ENCODE measurements around the gene AGPS. TPM values are rescaled to one million over a fixed set of nuclear protein-coding genes. Genes with fewer than 3 reads are reported as not detected.

AGPS gene
- total and polyA plus RNA-seq, 2 of the 13 experiments (the other 11 are each of a cell fraction or from before 2014, with no cell fraction given), result 39.4 to 99.0 TPM

DNA sequence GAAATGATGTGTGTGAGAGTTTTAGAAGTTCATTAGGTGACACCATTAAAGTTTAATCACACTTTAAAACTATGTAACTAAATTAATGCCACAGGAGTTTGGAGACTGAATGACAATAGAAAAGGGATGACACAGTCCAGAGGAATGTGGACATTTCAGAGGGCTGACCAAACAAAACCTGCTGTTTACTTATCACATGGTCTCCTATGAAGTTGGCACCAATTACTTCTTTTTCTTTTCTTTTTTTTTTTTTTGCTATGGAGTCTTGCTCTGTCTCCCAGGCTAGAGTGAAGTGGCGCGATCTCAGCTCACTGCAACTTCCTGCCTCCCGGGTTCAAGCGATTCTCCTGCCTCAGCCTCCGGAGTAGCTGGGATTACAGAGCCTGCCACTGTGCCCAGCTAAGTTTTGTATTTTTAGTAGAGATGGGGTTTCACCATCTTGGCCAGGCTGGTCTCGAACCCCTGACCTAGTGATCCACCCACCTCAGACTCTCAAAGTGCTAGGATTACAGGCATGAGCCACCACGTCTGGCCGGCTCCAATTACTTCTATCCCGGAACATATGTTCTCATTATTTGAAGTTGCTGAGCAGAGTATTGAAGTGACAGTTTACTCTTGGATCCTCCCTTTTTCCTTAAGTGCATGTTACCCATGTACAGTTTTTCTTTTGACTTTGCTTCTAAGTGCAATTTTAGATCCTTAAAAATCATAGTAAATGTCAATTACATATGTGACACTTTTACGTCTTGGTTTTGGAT is 4.3 kb downstream of the AGPS start (continued):
- TF ChIP-seq ATF7-NPFF (CRISPR knock-in tag; IDR thresholded peaks at IDR 0.05; ENCODE audit: low read depth), result no peak
- TF ChIP-seq SMYD3 (CRISPR knock-in tag; IDR thresholded peaks at IDR 0.05), result peak; percentile 74; the same call in 1 of the 2 replicates
- peak; percentile 40; the same call in 1 of the 2 replicates for TF ChIP-seq TBX3 (IDR thresholded peaks at IDR 0.05; ENCODE audit: borderline replicate concordance)
- TF ChIP-seq CEBPG (CRISPR knock-in tag; IDR thresholded peaks at IDR 0.05), result peak; percentile 69
- 0 out of 2 replicates have a peak, but pooled peaks have one; percentile 17 for TF ChIP-seq ZNF569 (CRISPR knock-in tag; IDR thresholded peaks at IDR 0.05; ENCODE audit: borderline replicate concordance)
- no peak for TF ChIP-seq SOX6 (IDR thresholded peaks at IDR 0.05)
- peak; percentile 99 for TF ChIP-seq SOX6 (CRISPR knock-in tag; IDR thresholded peaks at IDR 0.05)
- 0 out of 2 replicates have a peak, but pooled peaks have one; percentile 42 for TF ChIP-seq MEF2D (CRISPR knock-in tag; IDR thresholded peaks at IDR 0.05)
- TF ChIP-seq, protein P1, sequence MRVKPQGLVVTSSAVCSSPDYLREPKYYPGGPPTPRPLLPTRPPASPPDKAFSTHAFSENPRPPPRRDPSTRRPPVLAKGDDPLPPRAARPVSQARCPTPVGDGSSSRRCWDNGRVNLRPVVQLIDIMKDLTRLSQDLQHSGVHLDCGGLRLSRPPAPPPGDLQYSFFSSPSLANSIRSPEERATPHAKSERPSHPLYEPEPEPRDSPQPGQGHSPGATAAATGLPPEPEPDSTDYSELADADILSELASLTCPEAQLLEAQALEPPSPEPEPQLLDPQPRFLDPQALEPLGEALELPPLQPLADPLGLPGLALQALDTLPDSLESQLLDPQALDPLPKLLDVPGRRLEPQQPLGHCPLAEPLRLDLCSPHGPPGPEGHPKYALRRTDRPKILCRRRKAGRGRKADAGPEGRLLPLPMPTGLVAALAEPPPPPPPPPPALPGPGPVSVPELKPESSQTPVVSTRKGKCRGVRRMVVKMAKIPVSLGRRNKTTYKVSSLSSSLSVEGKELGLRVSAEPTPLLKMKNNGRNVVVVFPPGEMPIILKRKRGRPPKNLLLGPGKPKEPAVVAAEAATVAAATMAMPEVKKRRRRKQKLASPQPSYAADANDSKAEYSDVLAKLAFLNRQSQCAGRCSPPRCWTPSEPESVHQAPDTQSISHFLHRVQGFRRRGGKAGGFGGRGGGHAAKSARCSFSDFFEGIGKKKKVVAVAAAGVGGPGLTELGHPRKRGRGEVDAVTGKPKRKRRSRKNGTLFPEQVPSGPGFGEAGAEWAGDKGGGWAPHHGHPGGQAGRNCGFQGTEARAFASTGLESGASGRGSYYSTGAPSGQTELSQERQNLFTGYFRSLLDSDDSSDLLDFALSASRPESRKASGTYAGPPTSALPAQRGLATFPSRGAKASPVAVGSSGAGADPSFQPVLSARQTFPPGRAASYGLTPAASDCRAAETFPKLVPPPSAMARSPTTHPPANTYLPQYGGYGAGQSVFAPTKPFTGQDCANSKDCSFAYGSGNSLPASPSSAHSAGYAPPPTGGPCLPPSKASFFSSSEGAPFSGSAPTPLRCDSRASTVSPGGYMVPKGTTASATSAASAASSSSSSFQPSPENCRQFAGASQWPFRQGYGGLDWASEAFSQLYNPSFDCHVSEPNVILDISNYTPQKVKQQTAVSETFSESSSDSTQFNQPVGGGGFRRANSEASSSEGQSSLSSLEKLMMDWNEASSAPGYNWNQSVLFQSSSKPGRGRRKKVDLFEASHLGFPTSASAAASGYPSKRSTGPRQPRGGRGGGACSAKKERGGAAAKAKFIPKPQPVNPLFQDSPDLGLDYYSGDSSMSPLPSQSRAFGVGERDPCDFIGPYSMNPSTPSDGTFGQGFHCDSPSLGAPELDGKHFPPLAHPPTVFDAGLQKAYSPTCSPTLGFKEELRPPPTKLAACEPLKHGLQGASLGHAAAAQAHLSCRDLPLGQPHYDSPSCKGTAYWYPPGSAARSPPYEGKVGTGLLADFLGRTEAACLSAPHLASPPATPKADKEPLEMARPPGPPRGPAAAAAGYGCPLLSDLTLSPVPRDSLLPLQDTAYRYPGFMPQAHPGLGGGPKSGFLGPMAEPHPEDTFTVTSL (CRISPR knock-in tag; IDR thresholded peaks at IDR 0.05; ENCODE audit: borderline replicate concordance), result peak; percentile 56; the same call in 1 of the 2 replicates
- TF ChIP-seq, protein P2, sequence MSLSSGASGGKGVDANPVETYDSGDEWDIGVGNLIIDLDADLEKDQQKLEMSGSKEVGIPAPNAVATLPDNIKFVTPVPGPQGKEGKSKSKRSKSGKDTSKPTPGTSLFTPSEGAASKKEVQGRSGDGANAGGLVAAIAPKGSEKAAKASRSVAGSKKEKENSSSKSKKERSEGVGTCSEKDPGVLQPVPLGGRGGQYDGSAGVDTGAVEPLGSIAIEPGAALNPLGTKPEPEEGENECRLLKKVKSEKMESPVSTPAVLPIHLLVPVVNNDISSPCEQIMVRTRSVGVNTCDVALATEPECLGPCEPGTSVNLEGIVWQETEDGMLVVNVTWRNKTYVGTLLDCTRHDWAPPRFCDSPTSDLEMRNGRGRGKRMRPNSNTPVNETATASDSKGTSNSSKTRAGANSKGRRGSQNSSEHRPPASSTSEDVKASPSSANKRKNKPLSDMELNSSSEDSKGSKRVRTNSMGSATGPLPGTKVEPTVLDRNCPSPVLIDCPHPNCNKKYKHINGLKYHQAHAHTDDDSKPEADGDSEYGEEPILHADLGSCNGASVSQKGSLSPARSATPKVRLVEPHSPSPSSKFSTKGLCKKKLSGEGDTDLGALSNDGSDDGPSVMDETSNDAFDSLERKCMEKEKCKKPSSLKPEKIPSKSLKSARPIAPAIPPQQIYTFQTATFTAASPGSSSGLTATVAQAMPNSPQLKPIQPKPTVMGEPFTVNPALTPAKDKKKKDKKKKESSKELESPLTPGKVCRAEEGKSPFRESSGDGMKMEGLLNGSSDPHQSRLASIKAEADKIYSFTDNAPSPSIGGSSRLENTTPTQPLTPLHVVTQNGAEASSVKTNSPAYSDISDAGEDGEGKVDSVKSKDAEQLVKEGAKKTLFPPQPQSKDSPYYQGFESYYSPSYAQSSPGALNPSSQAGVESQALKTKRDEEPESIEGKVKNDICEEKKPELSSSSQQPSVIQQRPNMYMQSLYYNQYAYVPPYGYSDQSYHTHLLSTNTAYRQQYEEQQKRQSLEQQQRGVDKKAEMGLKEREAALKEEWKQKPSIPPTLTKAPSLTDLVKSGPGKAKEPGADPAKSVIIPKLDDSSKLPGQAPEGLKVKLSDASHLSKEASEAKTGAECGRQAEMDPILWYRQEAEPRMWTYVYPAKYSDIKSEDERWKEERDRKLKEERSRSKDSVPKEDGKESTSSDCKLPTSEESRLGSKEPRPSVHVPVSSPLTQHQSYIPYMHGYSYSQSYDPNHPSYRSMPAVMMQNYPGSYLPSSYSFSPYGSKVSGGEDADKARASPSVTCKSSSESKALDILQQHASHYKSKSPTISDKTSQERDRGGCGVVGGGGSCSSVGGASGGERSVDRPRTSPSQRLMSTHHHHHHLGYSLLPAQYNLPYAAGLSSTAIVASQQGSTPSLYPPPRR (CRISPR knock-in tag; IDR thresholded peaks at IDR 0.05; ENCODE audit: borderline replicate concordance), result peak; percentile 50; the same call in 1 of the 2 replicates
- TF ChIP-seq TCF7 (IDR thresholded peaks at IDR 0.05; ENCODE audit: low read depth), result peak; percentile 69
- peak; percentile 89 for TF ChIP-seq FOSL1 (CRISPR knock-in tag; IDR thresholded peaks at IDR 0.05; ENCODE audit: borderline replicate concordance)
- peak; percentile 65; the same call in 1 of the 2 replicates for TF ChIP-seq ETV5 (CRISPR knock-in tag; IDR thresholded peaks at IDR 0.05; ENCODE audit: borderline replicate concordance)
- peak; percentile 89 for TF ChIP-seq FOXK1 (CRISPR knock-in tag; IDR thresholded peaks at IDR 0.05; ENCODE audit: borderline replicate concordance, low read depth)
- TF ChIP-seq SOX13 (IDR thresholded peaks at IDR 0.05), result peak; percentile 89
- peak in 1 of 2 experiments; percentile 99; a peak in 2 of 4 replicates for TF ChIP-seq SOX13 (CRISPR knock-in tag; conservative IDR thresholded peaks at IDR 0.05 in 1 of 2, IDR thresholded peaks at IDR 0.05 in 1 of 2)
- TF ChIP-seq TFDP2 (CRISPR knock-in tag; IDR thresholded peaks at IDR 0.05), result peak; percentile 27; the same call in 1 of the 2 replicates
